WTC11 (cell line): ENCODE results near the gene RALY.

Experiments
- ETV6 ChIP-seq: sonication (generic); formaldehyde crosslinking; IDR thresholded peaks from 2 replicates; pipeline ENCODE4 v1.8.1; 2022; ENCODE audit warnings: mild to moderate bottlenecking, missing genetic modification reagents
- FOXJ3 ChIP-seq: sonication (generic); formaldehyde crosslinking; IDR thresholded peaks from 2 replicates; pipeline ENCODE4 v1.9.0; 2021; ENCODE audit warnings: missing genetic modification reagents, mild to moderate bottlenecking, borderline replicate concordance
- TF ChIP-seq, protein P1 (sequence below): fragments of 200-600 bp; IDR thresholded peaks from 2 replicates; pipeline ENCODE4 v1.8.0; 2022; ENCODE audit warnings: antibody characterized with exemption
- TF ChIP-seq, protein P2 (sequence below): sonication (generic); formaldehyde crosslinking; IDR thresholded peaks from 2 replicates; pipeline ENCODE4 v1.8.0; 2022; ENCODE audit warnings: missing genetic modification reagents

DNA sequence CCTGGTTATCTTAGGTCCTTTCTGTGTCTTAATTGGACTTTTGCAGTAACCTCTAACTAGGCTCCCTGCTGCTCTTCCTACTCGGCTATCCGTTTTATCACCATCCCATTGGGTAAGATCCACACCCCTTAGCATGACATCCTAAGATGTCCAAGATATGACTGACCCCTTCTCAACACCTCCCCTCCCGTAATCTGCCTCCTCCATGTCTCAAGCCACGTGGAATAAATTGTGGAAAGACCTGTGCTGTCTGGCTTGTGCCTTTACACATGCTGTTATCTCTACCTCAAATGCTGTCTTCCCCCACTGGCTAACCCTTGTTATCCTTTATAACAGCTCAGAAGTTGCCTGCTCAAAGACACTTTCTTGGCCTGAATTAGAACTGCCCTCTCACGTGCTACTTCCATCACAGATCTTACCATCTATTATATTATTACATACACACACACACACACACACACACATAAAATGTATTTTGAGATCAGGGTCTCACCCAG, 91.9 kb downstream of the RALY start:
- TF ChIP-seq FOXJ3 (no peak), ETV6 (CRISPR knock-in tag) (no peak)
- TF ChIP-seq, protein P1, sequence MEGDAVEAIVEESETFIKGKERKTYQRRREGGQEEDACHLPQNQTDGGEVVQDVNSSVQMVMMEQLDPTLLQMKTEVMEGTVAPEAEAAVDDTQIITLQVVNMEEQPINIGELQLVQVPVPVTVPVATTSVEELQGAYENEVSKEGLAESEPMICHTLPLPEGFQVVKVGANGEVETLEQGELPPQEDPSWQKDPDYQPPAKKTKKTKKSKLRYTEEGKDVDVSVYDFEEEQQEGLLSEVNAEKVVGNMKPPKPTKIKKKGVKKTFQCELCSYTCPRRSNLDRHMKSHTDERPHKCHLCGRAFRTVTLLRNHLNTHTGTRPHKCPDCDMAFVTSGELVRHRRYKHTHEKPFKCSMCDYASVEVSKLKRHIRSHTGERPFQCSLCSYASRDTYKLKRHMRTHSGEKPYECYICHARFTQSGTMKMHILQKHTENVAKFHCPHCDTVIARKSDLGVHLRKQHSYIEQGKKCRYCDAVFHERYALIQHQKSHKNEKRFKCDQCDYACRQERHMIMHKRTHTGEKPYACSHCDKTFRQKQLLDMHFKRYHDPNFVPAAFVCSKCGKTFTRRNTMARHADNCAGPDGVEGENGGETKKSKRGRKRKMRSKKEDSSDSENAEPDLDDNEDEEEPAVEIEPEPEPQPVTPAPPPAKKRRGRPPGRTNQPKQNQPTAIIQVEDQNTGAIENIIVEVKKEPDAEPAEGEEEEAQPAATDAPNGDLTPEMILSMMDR, result no peak
- TF ChIP-seq, protein P2, sequence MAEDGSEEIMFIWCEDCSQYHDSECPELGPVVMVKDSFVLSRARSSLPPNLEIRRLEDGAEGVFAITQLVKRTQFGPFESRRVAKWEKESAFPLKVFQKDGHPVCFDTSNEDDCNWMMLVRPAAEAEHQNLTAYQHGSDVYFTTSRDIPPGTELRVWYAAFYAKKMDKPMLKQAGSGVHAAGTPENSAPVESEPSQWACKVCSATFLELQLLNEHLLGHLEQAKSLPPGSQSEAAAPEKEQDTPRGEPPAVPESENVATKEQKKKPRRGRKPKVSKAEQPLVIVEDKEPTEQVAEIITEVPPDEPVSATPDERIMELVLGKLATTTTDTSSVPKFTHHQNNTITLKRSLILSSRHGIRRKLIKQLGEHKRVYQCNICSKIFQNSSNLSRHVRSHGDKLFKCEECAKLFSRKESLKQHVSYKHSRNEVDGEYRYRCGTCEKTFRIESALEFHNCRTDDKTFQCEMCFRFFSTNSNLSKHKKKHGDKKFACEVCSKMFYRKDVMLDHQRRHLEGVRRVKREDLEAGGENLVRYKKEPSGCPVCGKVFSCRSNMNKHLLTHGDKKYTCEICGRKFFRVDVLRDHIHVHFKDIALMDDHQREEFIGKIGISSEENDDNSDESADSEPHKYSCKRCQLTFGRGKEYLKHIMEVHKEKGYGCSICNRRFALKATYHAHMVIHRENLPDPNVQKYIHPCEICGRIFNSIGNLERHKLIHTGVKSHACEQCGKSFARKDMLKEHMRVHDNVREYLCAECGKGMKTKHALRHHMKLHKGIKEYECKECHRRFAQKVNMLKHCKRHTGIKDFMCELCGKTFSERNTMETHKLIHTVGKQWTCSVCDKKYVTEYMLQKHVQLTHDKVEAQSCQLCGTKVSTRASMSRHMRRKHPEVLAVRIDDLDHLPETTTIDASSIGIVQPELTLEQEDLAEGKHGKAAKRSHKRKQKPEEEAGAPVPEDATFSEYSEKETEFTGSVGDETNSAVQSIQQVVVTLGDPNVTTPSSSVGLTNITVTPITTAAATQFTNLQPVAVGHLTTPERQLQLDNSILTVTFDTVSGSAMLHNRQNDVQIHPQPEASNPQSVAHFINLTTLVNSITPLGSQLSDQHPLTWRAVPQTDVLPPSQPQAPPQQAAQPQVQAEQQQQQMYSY (CRISPR knock-in tag), result no peak
